Epithelial cell of proximal tubule (primary cell): ENCODE data around the gene LDLRAD4. TPM values are rescaled to one million over a fixed set of nuclear protein-coding genes. Genes with fewer than 3 reads are reported as not detected.

Source experiments
- DNase-seq: peaks from one replicate; pipeline ENCODE4 v3.0.0-alpha.2; 2011; ENCODE audit warnings: low read depth
- H3K4me3 ChIP-seq: 2 replicates; pipeline ENCODE4 v1.5.1; 2011; ENCODE audit warnings: low read depth, mild to moderate bottlenecking, low read length
- total RNA-seq: library from RNA; depleted of rRNA; stranded (reverse); fragments of >200 nt; gene quantifications from 2 replicates; pipeline ENCODE4 v1.2.3, GENCODE V29; 2015
- TF ChIP-seq, protein P1 (sequence below): conservative IDR thresholded peaks from 2 replicates; pipeline ENCODE4 v1.5.1; 2012; ENCODE audit warnings: low read depth, mild to moderate bottlenecking, low read length

Gene LDLRAD4
- total RNA-seq, 1 donor from 2014 or later = under 0.01 TPM

DNA sequence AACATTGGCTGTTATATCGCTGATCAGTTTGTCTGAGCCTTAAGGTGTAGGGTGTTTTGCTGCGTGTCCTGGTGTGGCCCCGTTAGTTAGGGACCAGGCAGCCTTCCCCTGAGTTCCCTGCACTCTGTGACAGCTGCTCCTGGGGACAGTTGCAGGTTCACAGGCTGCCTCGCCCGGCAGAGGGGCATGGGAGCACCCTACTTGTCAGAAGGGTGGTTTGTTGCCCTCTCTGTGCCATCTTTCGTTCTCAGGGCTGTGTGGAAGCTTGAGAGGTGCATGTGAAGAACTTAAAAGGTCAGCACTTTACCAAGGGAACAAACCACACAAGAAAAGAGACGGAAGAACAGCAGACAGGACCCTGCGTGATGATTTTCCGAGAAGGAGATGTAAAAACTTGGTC lies 159.6 kb downstream of the LDLRAD4 start:
- DNase-seq = no peak
- TF ChIP-seq, protein P1, sequence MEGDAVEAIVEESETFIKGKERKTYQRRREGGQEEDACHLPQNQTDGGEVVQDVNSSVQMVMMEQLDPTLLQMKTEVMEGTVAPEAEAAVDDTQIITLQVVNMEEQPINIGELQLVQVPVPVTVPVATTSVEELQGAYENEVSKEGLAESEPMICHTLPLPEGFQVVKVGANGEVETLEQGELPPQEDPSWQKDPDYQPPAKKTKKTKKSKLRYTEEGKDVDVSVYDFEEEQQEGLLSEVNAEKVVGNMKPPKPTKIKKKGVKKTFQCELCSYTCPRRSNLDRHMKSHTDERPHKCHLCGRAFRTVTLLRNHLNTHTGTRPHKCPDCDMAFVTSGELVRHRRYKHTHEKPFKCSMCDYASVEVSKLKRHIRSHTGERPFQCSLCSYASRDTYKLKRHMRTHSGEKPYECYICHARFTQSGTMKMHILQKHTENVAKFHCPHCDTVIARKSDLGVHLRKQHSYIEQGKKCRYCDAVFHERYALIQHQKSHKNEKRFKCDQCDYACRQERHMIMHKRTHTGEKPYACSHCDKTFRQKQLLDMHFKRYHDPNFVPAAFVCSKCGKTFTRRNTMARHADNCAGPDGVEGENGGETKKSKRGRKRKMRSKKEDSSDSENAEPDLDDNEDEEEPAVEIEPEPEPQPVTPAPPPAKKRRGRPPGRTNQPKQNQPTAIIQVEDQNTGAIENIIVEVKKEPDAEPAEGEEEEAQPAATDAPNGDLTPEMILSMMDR = no peak
- no peak overlapping the region for H3K4me3 ChIP-seq

DNA sequence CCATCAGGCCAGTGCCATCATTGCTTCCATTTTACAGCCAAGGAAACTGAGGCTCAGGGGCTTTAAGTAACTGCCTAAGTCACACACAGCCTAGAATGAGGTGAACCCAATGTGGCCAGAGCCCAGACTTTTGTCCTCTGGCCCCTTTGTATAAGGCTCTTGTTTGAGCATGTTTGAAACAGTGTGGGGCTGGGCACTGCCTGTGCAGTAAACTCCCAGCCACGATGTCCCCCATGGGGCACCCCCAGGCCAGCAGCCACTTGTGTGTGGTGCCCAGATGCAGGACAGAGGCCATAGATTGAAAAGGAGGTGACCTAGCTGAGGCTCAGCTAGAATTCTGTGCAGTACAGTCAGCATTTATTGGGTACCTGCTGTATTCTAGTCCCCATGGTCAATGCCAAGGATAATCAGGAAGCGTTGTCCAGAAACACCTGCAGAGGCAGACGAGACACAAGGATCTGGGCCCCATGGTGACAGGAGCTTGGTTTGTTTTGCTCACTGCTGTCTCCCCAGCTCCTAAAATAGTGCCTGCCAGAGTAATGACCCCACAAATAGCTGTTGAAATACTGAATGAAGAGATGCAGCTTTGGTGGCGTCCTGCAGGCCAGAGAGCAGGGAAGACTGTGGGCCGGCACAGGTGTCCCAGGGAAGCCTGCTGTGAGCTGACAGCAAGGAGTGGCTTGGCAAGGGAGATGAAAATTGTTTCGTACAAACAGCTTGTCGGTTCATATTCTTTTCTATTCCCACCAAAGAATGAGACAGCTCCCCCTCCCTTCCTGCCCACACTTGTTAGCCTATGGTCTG lies 160.7 kb downstream of the LDLRAD4 start:
- no peak overlapping the region for H3K4me3 ChIP-seq
- no peak for DNase-seq
- TF ChIP-seq, protein P1 = no peak

DNA sequence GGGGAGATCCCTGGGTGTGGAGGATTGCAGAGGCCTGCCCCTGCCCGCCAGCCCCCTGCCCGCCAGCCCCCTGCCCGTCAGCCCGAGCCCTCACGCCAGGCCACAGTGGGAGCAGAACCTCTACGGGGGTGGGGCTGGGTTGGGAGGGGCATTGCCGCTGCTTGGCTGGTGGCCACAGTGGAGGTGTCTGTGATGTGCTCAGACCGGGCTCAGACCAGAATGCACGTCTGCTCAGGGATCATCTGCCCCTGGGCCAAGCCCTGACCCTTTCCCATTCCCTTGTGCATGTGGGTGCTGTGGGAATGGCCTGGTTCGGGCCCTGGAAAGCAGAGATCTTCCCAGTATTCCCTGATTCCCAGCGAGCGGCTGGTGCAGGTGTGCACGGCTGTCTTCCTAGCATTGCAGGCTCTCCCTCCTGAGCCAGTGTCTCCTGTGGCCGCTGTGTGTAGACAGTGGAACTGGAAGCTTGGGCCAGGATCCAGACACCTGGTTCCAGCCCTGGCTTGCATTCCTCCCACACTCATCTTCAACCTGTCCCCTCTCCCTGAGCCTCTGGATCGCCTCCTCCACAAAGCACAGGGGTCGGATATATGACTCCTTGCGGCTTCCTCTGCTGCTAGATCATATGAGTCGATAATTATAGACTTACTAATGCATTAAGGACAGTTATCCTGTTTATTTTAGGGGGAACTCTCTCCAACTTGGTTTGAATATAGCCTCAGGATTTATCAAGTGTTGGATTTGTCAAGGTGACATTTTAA lies 161.6 kb downstream of the LDLRAD4 start:
- no peak for DNase-seq
- no peak overlapping the region for H3K4me3 ChIP-seq
- TF ChIP-seq, protein P1 = no peak

DNA sequence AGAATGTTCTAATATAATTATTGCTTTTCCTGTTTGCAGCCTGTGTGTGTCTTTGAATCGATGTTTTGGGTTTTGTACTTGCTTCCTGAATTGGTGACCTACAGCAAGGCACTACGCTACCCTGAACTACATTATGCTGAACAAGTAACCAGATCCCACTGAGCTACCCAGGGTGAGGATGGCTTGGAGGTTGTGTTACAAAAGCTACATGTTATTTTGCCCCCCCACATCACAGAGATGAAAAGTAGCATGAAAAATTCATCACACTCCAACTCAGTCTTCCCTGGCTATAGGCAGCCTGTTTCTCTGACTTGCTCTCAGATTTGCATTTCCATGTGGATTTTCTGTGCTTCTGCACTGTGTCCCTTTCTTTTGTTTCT lies 162.1 kb downstream of the LDLRAD4 start:
- TF ChIP-seq, protein P1 = no peak
- no peak overlapping the region for H3K4me3 ChIP-seq
- DNase-seq = no peak

DNA sequence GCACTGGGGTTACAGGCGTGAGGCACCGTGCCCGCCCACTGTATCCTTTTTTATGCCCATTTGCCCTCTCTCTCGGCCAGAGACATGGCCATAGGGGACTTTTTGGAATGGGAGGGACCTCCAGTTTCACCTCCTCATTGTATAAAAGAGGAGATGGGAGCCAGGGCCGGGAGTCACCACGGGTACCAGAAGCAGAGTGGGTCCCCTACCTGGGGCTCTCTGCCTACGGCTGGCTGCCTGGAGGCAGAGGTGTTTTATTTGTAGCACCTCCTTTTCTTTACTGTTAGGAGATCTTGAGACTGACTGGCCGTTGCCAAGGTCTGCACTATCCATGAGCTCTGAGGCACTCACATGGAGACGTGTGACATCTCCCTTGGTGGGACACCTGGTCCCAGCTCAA lies 162.8 kb downstream of the LDLRAD4 start:
- no peak overlapping the region for H3K4me3 ChIP-seq
- DNase-seq = no peak
- TF ChIP-seq, protein P1 = no peak

DNA sequence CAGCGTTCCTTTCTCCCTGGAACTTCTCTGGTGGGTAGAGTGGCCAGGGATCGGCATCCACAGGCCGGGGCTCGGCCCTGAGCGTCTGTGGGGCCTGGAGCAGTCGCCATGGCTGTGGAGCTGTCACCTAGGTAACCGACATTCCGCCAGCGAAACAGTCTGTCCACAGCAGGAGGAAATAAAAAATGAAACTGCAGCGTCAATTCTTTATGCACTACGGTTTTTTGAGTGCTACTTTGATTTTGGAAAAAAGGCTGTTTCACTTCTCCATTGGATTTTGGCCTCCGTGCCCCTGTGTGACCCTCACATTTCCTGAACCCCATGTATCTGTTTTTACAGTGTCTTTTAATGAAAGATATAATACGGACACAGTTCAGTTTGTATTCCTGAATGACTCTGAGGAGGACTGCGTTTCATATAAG lies 163.4 kb downstream of the LDLRAD4 start:
- TF ChIP-seq, protein P1 = no peak
- DNase-seq = no peak
- peak overlapping the region; percentile 32 for H3K4me3 ChIP-seq
